B cell (primary cell): Measurements from ENCODE around the gene INSR. TPM values are rescaled to one million over a fixed set of nuclear protein-coding genes. Genes with fewer than 3 reads are reported as not detected.

ENCODE experiments used
- ATAC-seq: fragments of 200-7000 bp; cut with Tn5 transposase; one replicate; pipeline ENCODE4 v1.10.0; 2021; ENCODE audit warnings: low read depth, mild to moderate bottlenecking, moderate number of reproducible peaks, moderate library complexity
- CTCF ChIA-PET: fragments of 350-600 bp; sonication (Branson Sonifier 250); formaldehyde crosslinking; loops from one replicate; lab custom pipeline; 2021; ENCODE audit warnings: antibody characterized with exemption, inconsistent platforms; lab: Charles Lee
- POLR2A ChIA-PET: fragments of 350-600 bp; sonication (Branson Sonifier 250); formaldehyde crosslinking; loops from one replicate; lab custom pipeline; 2021; ENCODE audit warnings: antibody characterized with exemption; lab: Charles Lee
- DNase-seq: peaks from one replicate; pipeline ENCODE4 v3.0.0; 2013
- H2AFZ ChIP-seq: 2 replicates; pipeline ENCODE4 v1.6.1; 2012; ENCODE audit warnings: mild to moderate bottlenecking, low read depth, low read length; ENCODE audit not compliant: insufficient read depth, poor library complexity, severe bottlenecking
- H3K27ac ChIP-seq, 2 donors: 1 replicate in 1 of 2; 2 replicates in 1 of 2; pipeline ENCODE4 v1.5.1; 2012 to 2013; ENCODE audit warnings: low read length in 2 of 2, mild to moderate bottlenecking in 2 of 2, moderate library complexity in 1 of 2
- H3K27me3 ChIP-seq, 4 experiments: fragments of 200-600 bp in 1 of 4; sonication (generic) in 1 of 4; replicated peaks in 1 of 4; 1 replicate in 2 of 4; 2 replicates in 2 of 4; pipeline versions ENCODE4 v1.6.1 to v1.7.0; 2013 to 2016; ENCODE audit warnings: low read length in 3 of 4, mild to moderate bottlenecking in 2 of 4, mixed read lengths in 1 of 4, moderate library complexity in 1 of 4; ENCODE audit not compliant: insufficient read depth in 4 of 4, control insufficient read depth in 3 of 4; ENCODE audit errors: control extremely low read depth in 1 of 4
- H3K36me3 ChIP-seq, 2 experiments: replicated peaks in 1 of 2; 1 replicate in 1 of 2; 2 replicates in 1 of 2; pipeline versions ENCODE4 v1.6.1 to v1.7.1; 2013; ENCODE audit warnings: low read length in 1 of 2; ENCODE audit not compliant: insufficient read depth in 2 of 2, control insufficient read depth in 1 of 2; ENCODE audit errors: control extremely low read depth in 1 of 2, extremely low read depth in 1 of 2
- H3K4me1 ChIP-seq, 2 donors: fragments of 200-600 bp in 1 of 2; sonication (generic) in 1 of 2; 1 replicate in 1 of 2; 2 replicates in 1 of 2; pipeline versions ENCODE4 v1.5.1 to v1.6.1; 2013 to 2017; ENCODE audit warnings: low read length in 2 of 2; ENCODE audit not compliant: control insufficient read depth in 2 of 2, insufficient read depth in 2 of 2
- H3K4me2 ChIP-seq: replicated peaks from 2 replicates; pipeline ENCODE3; 2012; ENCODE audit warnings: mild to moderate bottlenecking, low read depth, low read length; ENCODE audit not compliant: poor library complexity, severe bottlenecking
- H3K4me3 ChIP-seq, 5 experiments: fragments of 200-600 bp in 1 of 5; sonication (generic) in 1 of 5; 1 replicate in 3 of 5; 2 replicates in 2 of 5; pipeline versions ENCODE4 v1.5.1 to v1.7.0; 2011 to 2016; ENCODE audit warnings: low read length in 4 of 5, mild to moderate bottlenecking in 4 of 5, low read depth in 2 of 5, control low read depth in 1 of 5, moderate library complexity in 1 of 5; ENCODE audit not compliant: insufficient read depth in 1 of 5; ENCODE audit errors: control extremely low read depth in 1 of 5, extremely low read depth in 1 of 5
- H3K79me2 ChIP-seq: fragments of 200-600 bp; sonication (generic); one replicate; pipeline ENCODE4 v1.6.0; 2016; ENCODE audit warnings: low read length; ENCODE audit not compliant: control insufficient read depth, insufficient read depth
- H3K9ac ChIP-seq: fragments of 200-600 bp; sonication (generic); 2 replicates; pipeline ENCODE4 v1.6.1; 2017; ENCODE audit warnings: mild to moderate bottlenecking, low read length, moderate library complexity
- H3K9me3 ChIP-seq, 3 donors: one replicate each; pipeline versions ENCODE4 v1.6.1 to v1.7.1; 2013; ENCODE audit warnings: low read length in 2 of 3; ENCODE audit not compliant: control insufficient read depth in 2 of 3, insufficient read depth in 1 of 3; ENCODE audit errors: control extremely low read depth in 1 of 3
- H4K20me1 ChIP-seq: 2 replicates; pipeline ENCODE4 v1.6.0; 2012; ENCODE audit warnings: mild to moderate bottlenecking, low read length; ENCODE audit not compliant: insufficient read depth, control insufficient read depth, poor library complexity, severe bottlenecking
- H3K27ac Mint-ChIP-seq: one replicate; pipeline ENCODE4 v1.8.0; 2021; ENCODE audit warnings: mixed read lengths
- H3K27me3 Mint-ChIP-seq: one replicate; pipeline ENCODE4 v1.8.0; 2021; ENCODE audit warnings: mixed read lengths
- H3K4me1 Mint-ChIP-seq: one replicate; pipeline ENCODE4 v1.8.0; 2021; ENCODE audit warnings: mixed read lengths
- H3K4me3 Mint-ChIP-seq: one replicate; pipeline ENCODE4 v1.8.0; 2021; ENCODE audit warnings: mixed read lengths
- H3K9me3 Mint-ChIP-seq: one replicate; pipeline ENCODE4 v1.8.0; 2022; ENCODE audit warnings: mixed read lengths; ENCODE audit not compliant: insufficient read depth
- EZH2 ChIP-seq: IDR thresholded peaks from 2 replicates; pipeline ENCODE4 v1.6.1; 2012; ENCODE audit warnings: borderline replicate concordance, low read depth, mild to moderate bottlenecking, moderate library complexity, low read length; ENCODE audit not compliant: insufficient read depth, poor library complexity, severe bottlenecking
- WGBS: methylation state at CpG from one replicate; pipeline ENCODE4 v1.1.5; 2013; ENCODE audit warnings: missing lambda C conversion rate; ENCODE audit not compliant: insufficient coverage; 5-methylcytosine and 5-hydroxymethylcytosine counted together
- intact Hi-C: fragments of 100-400 bp; cut with micrococcal nuclease; formaldehyde crosslinking; loops from one replicate; pipeline ENCODE4 v1.10.0; 2022
- polyA plus RNA-seq: library from polyadenylated mRNA; depleted of rRNA; stranded (reverse); fragments of >200 nt; gene quantifications from 2 replicates; pipeline ENCODE4 v1.2.3, GENCODE V29; 2012
- total RNA-seq, 2 donors: library from RNA; stranded (reverse); fragments of 120-200 nt in 1 of 2; gene quantifications; 1 replicate in 1 of 2; 2 replicates in 1 of 2; pipeline versions ENCODE4 v1.2.3 to v1.2.4, GENCODE V29; 2013 to 2022
- TF ChIP-seq, protein P1 (sequence below): fragments of 200-600 bp; IDR thresholded peaks from one replicate; pipeline ENCODE4 v1.8.0; 2022; ENCODE audit warnings: antibody characterized with exemption, mild to moderate bottlenecking

The INSR gene
- total and polyA plus RNA-seq, 2 donors (not counting 1 experiment from before 2014, with no cell fraction given): 1.4 to 6.3 TPM

DNA sequence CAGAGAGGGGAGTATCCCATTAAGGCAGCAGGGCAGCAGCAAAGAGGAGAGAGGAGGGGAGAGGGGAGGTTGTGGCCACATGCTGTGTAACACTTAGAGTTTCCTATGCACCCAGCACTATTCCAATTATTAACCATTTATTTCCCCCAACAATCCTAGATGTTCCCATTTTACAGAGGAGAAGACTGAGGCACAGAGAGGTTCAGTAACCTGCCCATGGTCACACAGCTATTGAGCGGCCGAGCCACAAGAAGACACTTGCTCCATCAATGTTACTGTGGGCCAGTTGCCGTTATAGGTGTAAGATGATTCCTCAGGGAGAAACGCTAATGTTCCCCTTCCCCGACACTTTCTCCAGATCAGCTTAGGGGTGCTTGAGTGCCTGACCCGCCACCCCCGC lies 69.2 kb downstream of the INSR start:
- 98% methylated on average over 5 of the region's 7 CpGs for WGBS
- ATAC-seq: no peak
- no peak overlapping the region for H3K4me2 ChIP-seq
- no peaks in the 10 kb centered on the region for H3K36me3 ChIP-seq
- H3K4me1 ChIP-seq: no peaks in the 10 kb centered on the region
- no peak overlapping the region for H3K4me3 ChIP-seq
- DNase-seq: no peak
- H3K9me3 ChIP-seq: no peaks in the 10 kb centered on the region
- Mint-ChIP-seq H3K9me3 (no peaks in the 10 kb centered on the region), H3K4me1 (no peaks in the 10 kb centered on the region), H3K27me3 (peaks cover 14% of the 10 kb centered on the region), H3K4me3 (no peak overlapping the region), H3K27ac (no peak overlapping the region)
- H3K27ac ChIP-seq: no peak overlapping the region
- H3K9ac ChIP-seq: no peak overlapping the region
- H3K79me2 ChIP-seq: peaks cover 6% of the 10 kb centered on the region
- TF ChIP-seq, protein P1, sequence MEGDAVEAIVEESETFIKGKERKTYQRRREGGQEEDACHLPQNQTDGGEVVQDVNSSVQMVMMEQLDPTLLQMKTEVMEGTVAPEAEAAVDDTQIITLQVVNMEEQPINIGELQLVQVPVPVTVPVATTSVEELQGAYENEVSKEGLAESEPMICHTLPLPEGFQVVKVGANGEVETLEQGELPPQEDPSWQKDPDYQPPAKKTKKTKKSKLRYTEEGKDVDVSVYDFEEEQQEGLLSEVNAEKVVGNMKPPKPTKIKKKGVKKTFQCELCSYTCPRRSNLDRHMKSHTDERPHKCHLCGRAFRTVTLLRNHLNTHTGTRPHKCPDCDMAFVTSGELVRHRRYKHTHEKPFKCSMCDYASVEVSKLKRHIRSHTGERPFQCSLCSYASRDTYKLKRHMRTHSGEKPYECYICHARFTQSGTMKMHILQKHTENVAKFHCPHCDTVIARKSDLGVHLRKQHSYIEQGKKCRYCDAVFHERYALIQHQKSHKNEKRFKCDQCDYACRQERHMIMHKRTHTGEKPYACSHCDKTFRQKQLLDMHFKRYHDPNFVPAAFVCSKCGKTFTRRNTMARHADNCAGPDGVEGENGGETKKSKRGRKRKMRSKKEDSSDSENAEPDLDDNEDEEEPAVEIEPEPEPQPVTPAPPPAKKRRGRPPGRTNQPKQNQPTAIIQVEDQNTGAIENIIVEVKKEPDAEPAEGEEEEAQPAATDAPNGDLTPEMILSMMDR: no peak
- TF ChIP-seq EZH2: no peak
- H4K20me1 ChIP-seq: no peaks in the 10 kb centered on the region
- CTCF ChIA-PET: no interaction called here
- POLR2A ChIA-PET: no interaction called here
- H3K27me3 ChIP-seq: no peaks in the 10 kb centered on the region
- H2AFZ ChIP-seq: no peak overlapping the region
- intact Hi-C loops: no loop called here

DNA sequence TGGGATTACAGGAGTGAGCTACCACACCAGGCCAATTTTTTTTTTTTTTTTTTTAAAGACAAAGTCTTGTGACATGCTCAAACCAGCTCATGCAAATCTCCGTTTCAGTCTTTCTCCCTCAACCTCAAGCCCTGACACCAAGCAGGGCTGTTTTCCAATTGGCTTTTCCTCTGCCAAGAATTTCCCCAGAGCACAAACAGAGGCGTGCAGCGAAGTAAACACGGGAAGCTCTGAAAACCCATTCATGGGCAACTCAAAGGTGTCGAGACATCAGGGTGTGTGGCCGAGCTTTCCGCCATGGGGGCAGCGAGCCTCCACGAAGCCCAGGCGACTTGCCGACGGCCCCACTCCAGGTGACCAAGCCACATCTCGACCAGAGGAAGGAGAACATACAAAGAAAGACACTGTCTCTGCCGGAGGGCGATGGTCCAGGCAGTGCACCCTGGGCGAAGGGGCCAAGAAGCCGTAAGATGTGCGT lies 70.0 kb downstream of the INSR start:
- Histone ChIP-seq H3K27ac (no peak overlapping the region), H3K9ac (no peak overlapping the region), H3K4me3 (no peak overlapping the region), H3K79me2 (peaks cover 6% of the 10 kb centered on the region), H3K4me2 (no peak overlapping the region), H3K9me3 (no peaks in the 10 kb centered on the region), H2AFZ (no peak overlapping the region), H4K20me1 (no peaks in the 10 kb centered on the region), H3K36me3 (no peaks in the 10 kb centered on the region), H3K27me3 (no peaks in the 10 kb centered on the region), H3K4me1 (no peaks in the 10 kb centered on the region)
- intact Hi-C loops: no loop called here
- CTCF ChIA-PET: no interaction called here
- ATAC-seq: no peak
- TF ChIP-seq EZH2: no peak
- TF ChIP-seq, protein P1: no peak
- no peaks in the 10 kb centered on the region for H3K9me3 Mint-ChIP-seq
- peaks cover 14% of the 10 kb centered on the region for H3K27me3 Mint-ChIP-seq
- H3K4me1 Mint-ChIP-seq: no peaks in the 10 kb centered on the region
- H3K4me3 Mint-ChIP-seq: no peak overlapping the region
- H3K27ac Mint-ChIP-seq: no peak overlapping the region
- no peak for DNase-seq
- 90% methylated on average over 18 of the region's 18 CpGs for WGBS
- POLR2A ChIA-PET: interaction anchor here (0.7 kb wide), 1 partner anchor 44 kb away, joined by 3 read pairs; no protein-coding TSS in a partner anchor
